ENCODE measurements around the gene CNTN5. TPM values are rescaled to one million over a fixed set of nuclear protein-coding genes. Genes with fewer than 3 reads are reported as not detected.

Gene CNTN5
- polyA plus RNA-seq, 1 of the 3 experiments (the other 2 are of a cell fraction) = not detected

DNA sequence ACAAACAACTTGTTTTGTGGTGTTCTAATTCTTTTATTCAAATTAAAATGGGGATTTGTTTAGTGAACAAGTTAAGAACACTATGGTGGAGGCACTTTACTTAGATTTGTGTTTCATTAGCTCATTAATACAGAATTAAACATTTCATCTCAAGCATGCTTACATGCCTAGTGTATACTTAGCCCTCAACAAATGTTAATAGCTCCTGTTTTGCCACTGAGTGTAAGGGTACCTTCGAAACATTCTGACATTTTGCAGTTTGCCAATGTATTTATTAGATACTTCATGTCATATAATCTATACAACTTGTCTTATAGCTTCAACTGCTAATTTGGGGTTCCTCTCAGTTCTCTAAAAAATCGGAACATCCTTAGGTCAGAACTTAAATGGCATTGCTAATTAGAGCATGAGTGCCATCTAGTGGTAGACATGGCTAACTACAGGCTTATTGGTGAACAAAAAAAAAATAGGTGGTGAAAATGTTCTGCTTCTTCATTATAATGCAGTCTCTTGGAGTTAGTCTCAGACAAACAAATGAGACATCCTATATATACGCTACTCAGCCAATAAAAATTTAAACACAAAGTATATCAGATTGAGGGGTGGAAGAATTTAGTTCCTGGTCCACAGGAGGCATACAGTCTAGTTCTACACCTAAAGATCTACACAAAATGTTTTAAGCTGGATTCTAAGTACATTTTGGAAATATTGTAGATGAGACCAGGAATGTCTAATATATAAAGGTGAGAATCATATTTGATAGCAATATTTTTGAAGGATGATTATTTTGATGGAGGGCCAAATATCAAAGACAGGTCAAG lies 4.9 kb upstream of the CNTN5 start:
- DNase-seq = peak; percentile 48
- ChIA-PET CTCF (interaction anchor here (0.7 to 2.9 kb wide), 18 partner anchors 9 to 1902 kb away, joined by 3 to 15 read pairs (median 3); no protein-coding TSS in a partner anchor), POLR2A (no interaction called here)
- Histone ChIP-seq H3K36me3 (replicated peaks in 1 of 2; ENCODE audit: control insufficient read depth in 1 of 2, insufficient read depth in 2 of 2, low read length in 1 of 2) (no peaks in the 10 kb centered on the region), H2AFZ (ENCODE audit: low read depth) (no peak overlapping the region), H3K27ac (ENCODE audit: low read depth in 2 of 2, low read length in 1 of 2) (no peak overlapping the region), H3K79me2 (ENCODE audit: insufficient read depth) (no peaks in the 10 kb centered on the region), H4K20me1 (ENCODE audit: insufficient read depth) (no peaks in the 10 kb centered on the region), H3K9me2 (no peaks in the 10 kb centered on the region), H3K9me3 (no peaks in the 10 kb centered on the region), H3K9ac (no peak overlapping the region), H3K27me3 (ENCODE audit: insufficient read depth) (peaks cover under 1% of the 10 kb centered on the region; the same call in 1 of the 2 replicates), H3F3A (replicated peaks; ENCODE audit: insufficient read depth) (no peaks in the 10 kb centered on the region), H3K4me3 (ENCODE audit: low read depth in 2 of 2, low read length in 1 of 2) (no peak overlapping the region; a peak in 1 of 4 replicates), H3K4me1 (ENCODE audit: control insufficient read depth in 1 of 2, insufficient read depth in 2 of 2, low read depth in 1 of 2, low read length in 1 of 2) (peaks cover 0 to 6% of the 10 kb centered on the region in 2 experiments; a peak in 1 of 4 replicates), H3K4me2 (no peak overlapping the region)
- WGBS (ENCODE audit: low lambda C conversion rate) = 12% methylated on average over 3 of the region's 3 CpGs
- TF ChIP-seq, protein P1, sequence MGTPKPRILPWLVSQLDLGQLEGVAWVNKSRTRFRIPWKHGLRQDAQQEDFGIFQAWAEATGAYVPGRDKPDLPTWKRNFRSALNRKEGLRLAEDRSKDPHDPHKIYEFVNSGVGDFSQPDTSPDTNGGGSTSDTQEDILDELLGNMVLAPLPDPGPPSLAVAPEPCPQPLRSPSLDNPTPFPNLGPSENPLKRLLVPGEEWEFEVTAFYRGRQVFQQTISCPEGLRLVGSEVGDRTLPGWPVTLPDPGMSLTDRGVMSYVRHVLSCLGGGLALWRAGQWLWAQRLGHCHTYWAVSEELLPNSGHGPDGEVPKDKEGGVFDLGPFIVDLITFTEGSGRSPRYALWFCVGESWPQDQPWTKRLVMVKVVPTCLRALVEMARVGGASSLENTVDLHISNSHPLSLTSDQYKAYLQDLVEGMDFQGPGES (IDR thresholded peaks at IDR 0.05; ENCODE audit: low read depth, low read length) = no peak
- TF ChIP-seq GATA2 (CRISPR knock-in tag; IDR thresholded peaks at IDR 0.05) (no peak), TAF1 (IDR thresholded peaks at IDR 0.05; ENCODE audit: borderline replicate concordance, low read depth, low read length) (no peak), SMC3 (IDR thresholded peaks at IDR 0.05; ENCODE audit: low read depth, low read length) (peak; percentile 71), TEAD4 (IDR thresholded peaks at IDR 0.05; ENCODE audit: borderline replicate concordance, insufficient read depth) (no peak), RCOR1 (IDR thresholded peaks at IDR 0.05; ENCODE audit: low read length) (no peak), JUND (IDR thresholded peaks at IDR 0.05) (no peak), RAD21 (IDR thresholded peaks at IDR 0.05; ENCODE audit: low read length) (peak; percentile 86), NRF1 (IDR thresholded peaks at IDR 0.05; ENCODE audit: low read depth, low read length) (no peak)
- TF ChIP-seq, protein P2, sequence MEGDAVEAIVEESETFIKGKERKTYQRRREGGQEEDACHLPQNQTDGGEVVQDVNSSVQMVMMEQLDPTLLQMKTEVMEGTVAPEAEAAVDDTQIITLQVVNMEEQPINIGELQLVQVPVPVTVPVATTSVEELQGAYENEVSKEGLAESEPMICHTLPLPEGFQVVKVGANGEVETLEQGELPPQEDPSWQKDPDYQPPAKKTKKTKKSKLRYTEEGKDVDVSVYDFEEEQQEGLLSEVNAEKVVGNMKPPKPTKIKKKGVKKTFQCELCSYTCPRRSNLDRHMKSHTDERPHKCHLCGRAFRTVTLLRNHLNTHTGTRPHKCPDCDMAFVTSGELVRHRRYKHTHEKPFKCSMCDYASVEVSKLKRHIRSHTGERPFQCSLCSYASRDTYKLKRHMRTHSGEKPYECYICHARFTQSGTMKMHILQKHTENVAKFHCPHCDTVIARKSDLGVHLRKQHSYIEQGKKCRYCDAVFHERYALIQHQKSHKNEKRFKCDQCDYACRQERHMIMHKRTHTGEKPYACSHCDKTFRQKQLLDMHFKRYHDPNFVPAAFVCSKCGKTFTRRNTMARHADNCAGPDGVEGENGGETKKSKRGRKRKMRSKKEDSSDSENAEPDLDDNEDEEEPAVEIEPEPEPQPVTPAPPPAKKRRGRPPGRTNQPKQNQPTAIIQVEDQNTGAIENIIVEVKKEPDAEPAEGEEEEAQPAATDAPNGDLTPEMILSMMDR (IDR thresholded peaks at IDR 0.05) = peak; percentile 96
- TF ChIP-seq, protein P3, sequence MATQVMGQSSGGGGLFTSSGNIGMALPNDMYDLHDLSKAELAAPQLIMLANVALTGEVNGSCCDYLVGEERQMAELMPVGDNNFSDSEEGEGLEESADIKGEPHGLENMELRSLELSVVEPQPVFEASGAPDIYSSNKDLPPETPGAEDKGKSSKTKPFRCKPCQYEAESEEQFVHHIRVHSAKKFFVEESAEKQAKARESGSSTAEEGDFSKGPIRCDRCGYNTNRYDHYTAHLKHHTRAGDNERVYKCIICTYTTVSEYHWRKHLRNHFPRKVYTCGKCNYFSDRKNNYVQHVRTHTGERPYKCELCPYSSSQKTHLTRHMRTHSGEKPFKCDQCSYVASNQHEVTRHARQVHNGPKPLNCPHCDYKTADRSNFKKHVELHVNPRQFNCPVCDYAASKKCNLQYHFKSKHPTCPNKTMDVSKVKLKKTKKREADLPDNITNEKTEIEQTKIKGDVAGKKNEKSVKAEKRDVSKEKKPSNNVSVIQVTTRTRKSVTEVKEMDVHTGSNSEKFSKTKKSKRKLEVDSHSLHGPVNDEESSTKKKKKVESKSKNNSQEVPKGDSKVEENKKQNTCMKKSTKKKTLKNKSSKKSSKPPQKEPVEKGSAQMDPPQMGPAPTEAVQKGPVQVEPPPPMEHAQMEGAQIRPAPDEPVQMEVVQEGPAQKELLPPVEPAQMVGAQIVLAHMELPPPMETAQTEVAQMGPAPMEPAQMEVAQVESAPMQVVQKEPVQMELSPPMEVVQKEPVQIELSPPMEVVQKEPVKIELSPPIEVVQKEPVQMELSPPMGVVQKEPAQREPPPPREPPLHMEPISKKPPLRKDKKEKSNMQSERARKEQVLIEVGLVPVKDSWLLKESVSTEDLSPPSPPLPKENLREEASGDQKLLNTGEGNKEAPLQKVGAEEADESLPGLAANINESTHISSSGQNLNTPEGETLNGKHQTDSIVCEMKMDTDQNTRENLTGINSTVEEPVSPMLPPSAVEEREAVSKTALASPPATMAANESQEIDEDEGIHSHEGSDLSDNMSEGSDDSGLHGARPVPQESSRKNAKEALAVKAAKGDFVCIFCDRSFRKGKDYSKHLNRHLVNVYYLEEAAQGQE (IDR thresholded peaks at IDR 0.05; ENCODE audit: low read depth, low read length) = no peak

Measured in SK-N-SH (cell line).